ENCODE measurements around the gene ANKRD63.

GRCh38 chr15:40251486-40252140 is 31.3 kb downstream of the ANKRD63 start:
- TF ChIP-seq EP300 (IDR thresholded peaks at IDR 0.05) (no peak), CTCF (IDR thresholded peaks at IDR 0.05) (no peak), POLR2A (IDR thresholded peaks at IDR 0.05) (no peak)

Measured in tibial nerve (tissue), 4 donors.